K562 (cell line): ENCODE measurements around the gene ADORA2B. TPM values are rescaled to one million over a fixed set of nuclear protein-coding genes. Genes with fewer than 3 reads are reported as not detected.

Experiments used
- AFF1 ChIP-seq, 2 experiments: fragments of 450-650 bp; IDR thresholded peaks; 2 replicates each; pipeline ENCODE4 v1.6.1; 2018; ENCODE audit warnings: mild to moderate bottlenecking in 2 of 2, low read depth in 1 of 2; ENCODE audit not compliant: partially characterized antibody in 2 of 2
- CBX1 ChIP-seq: sonication (generic); IDR thresholded peaks from 2 replicates; pipeline ENCODE4 v1.6.1; 2016; ENCODE audit warnings: antibody characterized with exemption, low read depth, mild to moderate bottlenecking
- PHB2 ChIP-seq: fragments of 450-650 bp; IDR thresholded peaks from 2 replicates; pipeline ENCODE4 v1.6.1; 2017; ENCODE audit warnings: low read depth
- polyA plus RNA-seq, 8 experiments: library from polyadenylated mRNA; depleted of rRNA in 4 of 8; stranded (reverse) in 5 of 8; unstranded in 3 of 8; fragments of >200 nt; fragmentation: Nextera tagmentation in 2 of 8; fragmentation: Illumina TruSeq in 1 of 8; extraction: Ambion mirVana in 2 of 8; extraction: Trizol in 1 of 8; gene quantifications; 2 replicates each; pipeline versions ENCODE4 v1.2.1 to v1.2.3, GENCODE V29; 2011 to 2014; ENCODE audit warnings: inconsistent platforms in 1 of 8, missing spikeins in 1 of 8
- total RNA-seq, 7 experiments: library from RNA; depleted of rRNA in 6 of 7; stranded (reverse); fragments of >200 nt in 6 of 7; fragmentation: Illumina TruSeq in 2 of 7; extraction: Trizol in 2 of 7; gene quantifications; 2 replicates each; pipeline versions ENCODE4 v1.2.1 to v1.2.3, GENCODE V29; 2011 to 2021; ENCODE audit warnings: low replicate concordance in 1 of 7
- TF ChIP-seq, protein P1 (sequence below): fragments of 450-650 bp; IDR thresholded peaks from 2 replicates; pipeline ENCODE4 v1.6.1; 2018; ENCODE audit not compliant: partially characterized antibody

Gene ADORA2B
- total and polyA plus RNA-seq, 9 of the 15 experiments (the other 6 are each of a cell fraction or from before 2014, with no cell fraction given), result 6.4 to 16.6 (median 10.5) TPM

DNA sequence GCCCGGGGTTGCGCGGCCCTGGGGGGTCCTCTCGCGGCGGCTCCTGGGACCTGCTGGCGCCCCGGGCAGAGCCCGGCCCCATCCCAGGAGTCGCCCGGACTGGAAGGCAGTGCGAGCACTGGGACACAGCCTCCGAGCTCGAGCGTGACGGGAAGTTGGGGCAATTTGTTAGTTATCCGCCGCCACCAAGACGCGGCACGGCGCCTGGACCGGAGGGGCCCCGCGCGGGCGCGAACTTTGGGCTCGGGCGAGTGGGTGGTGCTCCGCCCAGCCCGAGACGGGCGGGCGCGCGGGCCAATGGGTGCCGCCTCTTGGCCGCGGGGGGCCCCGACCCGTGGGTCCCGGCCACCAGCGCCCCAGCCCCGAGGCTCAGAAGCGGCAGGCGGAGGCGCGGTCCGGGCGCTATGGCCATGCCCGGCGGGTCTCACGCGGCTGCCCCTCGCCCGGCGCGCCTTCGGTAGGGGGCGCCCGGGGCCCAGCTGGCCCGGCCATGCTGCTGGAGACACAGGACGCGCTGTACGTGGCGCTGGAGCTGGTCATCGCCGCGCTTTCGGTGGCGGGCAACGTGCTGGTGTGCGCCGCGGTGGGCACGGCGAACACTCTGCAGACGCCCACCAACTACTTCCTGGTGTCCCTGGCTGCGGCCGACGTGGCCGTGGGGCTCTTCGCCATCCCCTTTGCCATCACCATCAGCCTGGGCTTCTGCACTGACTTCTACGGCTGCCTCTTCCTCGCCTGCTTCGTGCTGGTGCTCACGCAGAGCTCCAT is at the start of gene ADORA2B (continued):
- TF ChIP-seq, protein P1, sequence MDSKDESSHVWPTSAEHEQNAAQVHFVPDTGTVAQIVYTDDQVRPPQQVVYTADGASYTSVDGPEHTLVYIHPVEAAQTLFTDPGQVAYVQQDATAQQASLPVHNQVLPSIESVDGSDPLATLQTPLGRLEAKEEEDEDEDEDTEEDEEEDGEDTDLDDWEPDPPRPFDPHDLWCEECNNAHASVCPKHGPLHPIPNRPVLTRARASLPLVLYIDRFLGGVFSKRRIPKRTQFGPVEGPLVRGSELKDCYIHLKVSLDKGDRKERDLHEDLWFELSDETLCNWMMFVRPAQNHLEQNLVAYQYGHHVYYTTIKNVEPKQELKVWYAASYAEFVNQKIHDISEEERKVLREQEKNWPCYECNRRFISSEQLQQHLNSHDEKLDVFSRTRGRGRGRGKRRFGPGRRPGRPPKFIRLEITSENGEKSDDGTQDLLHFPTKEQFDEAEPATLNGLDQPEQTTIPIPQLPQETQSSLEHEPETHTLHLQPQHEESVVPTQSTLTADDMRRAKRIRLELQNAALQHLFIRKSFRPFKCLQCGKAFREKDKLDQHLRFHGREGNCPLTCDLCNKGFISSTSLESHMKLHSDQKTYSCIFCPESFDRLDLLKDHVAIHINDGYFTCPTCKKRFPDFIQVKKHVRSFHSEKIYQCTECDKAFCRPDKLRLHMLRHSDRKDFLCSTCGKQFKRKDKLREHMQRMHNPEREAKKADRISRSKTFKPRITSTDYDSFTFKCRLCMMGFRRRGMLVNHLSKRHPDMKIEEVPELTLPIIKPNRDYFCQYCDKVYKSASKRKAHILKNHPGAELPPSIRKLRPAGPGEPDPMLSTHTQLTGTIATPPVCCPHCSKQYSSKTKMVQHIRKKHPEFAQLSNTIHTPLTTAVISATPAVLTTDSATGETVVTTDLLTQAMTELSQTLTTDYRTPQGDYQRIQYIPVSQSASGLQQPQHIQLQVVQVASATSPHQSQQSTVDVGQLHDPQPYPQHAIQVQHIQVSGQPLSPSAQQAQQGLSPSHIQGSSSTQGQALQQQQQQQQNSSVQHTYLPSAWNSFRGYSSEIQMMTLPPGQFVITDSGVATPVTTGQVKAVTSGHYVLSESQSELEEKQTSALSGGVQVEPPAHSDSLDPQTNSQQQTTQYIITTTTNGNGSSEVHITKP, result no peak
- TF ChIP-seq PHB2 (no peak), AFF1 (IDR thresholded peaks at IDR 0.05; ENCODE audit: low read depth in 1 of 2, partially characterized antibody in 2 of 2) (no peak), CBX1 (no peak)
